PC-9 (cell line): Measurements from ENCODE around the gene SEBOX. TPM values are rescaled to one million over a fixed set of nuclear protein-coding genes. Genes with fewer than 3 reads are reported as not detected.

ENCODE experiments used
- microRNA-seq: library from miRNA; unstranded; fragments of <30 nt; microRNA quantifications from one replicate; pipeline ENCODE4 v1.2.0, GENCODE V29; 2021; ENCODE audit warnings: borderline number of aligned reads, borderline replicate concordance
- total RNA-seq: library from RNA; stranded (reverse); gene quantifications from 2 replicates; pipeline ENCODE4 v1.2.3, GENCODE V29; 2021

The SEBOX gene
- total RNA-seq, 1 experiment from 2014 or later, result not detected

Small RNA genes lying within 50 kb of the gene (microRNA-seq; reads per million reads assigned to microRNA genes)
- 2.7 reads per million for gene MIR4723

Other genes with a start within 250 kb of the SEBOX start
- gene TMEM97, start 46.0 kb downstream of the SEBOX start, total RNA-seq, result 28.8 and 46.4 TPM in 2 replicates
- 35.3 and 42.3 TPM in 2 replicates for gene IFT20, start 29.7 kb downstream of the SEBOX start, total RNA-seq
- gene TNFAIP1, start 29.4 kb downstream of the SEBOX start, total RNA-seq, result 46.8 and 48.8 TPM in 2 replicates
- 84.5 and 98.2 TPM in 2 replicates for gene POLDIP2, start 7.7 kb downstream of the SEBOX start, total RNA-seq
- gene VTN, start 5.1 kb upstream of the SEBOX start, total RNA-seq, result not detected in 2 replicates
- 7.3 and 8.6 TPM in 2 replicates for gene SARM1, start 6.5 kb upstream of the SEBOX start, total RNA-seq
- gene SLC46A1, start 41.0 kb upstream of the SEBOX start, total RNA-seq, result 12.6 and 14.9 TPM in 2 replicates
- not detected in 2 replicates for gene SLC13A2, start 108.4 kb upstream of the SEBOX start, total RNA-seq
- gene FOXN1, start 141.1 kb upstream of the SEBOX start, total RNA-seq, result not detected in 2 replicates
- 39.7 and 48.8 TPM in 2 replicates for gene UNC119, start 187.4 kb upstream of the SEBOX start, total RNA-seq
- gene PIGS, start 206.3 kb upstream of the SEBOX start, total RNA-seq, result 57.6 and 64.2 TPM in 2 replicates
- 17.4 and 21.6 TPM in 2 replicates for gene ALDOC, start 211.7 kb upstream of the SEBOX start, total RNA-seq
- 101 and 109 TPM in 2 replicates for gene SPAG5, start 233.8 kb upstream of the SEBOX start, total RNA-seq
- 21.7 and 25.8 TPM in 2 replicates for gene RSKR, start 249.0 kb upstream of the SEBOX start, total RNA-seq